GM12878 (cell line): ENCODE data around the gene MAP3K10. TPM values are rescaled to one million over a fixed set of nuclear protein-coding genes. Genes with fewer than 3 reads are reported as not detected.

ENCODE experiments used
- ASH2L ChIP-seq: fragments of 300-600, 200-600 bp; sonication (generic); IDR thresholded peaks from 2 replicates; pipeline ENCODE4 v1.6.1; 2017; ENCODE audit warnings: low read depth, mild to moderate bottlenecking, borderline replicate concordance
- BACH1 ChIP-seq: fragments of 450-650 bp; IDR thresholded peaks from 2 replicates; pipeline ENCODE4 v1.6.1; 2017; ENCODE audit warnings: mild to moderate bottlenecking, borderline replicate concordance
- BHLHE40 ChIP-seq, 2 experiments: fragments of 450-650 bp in 1 of 2; IDR thresholded peaks; 2 replicates each; pipeline ENCODE4 v1.6.1; 2011 to 2017; ENCODE audit warnings: low read depth in 2 of 2, borderline replicate concordance in 1 of 2, improper control_type of control experiment in 1 of 2, low read length in 1 of 2, mild to moderate bottlenecking in 1 of 2
- CBX5 ChIP-seq: sonication (generic); IDR thresholded peaks from 2 replicates; pipeline ENCODE4 v1.6.1; 2016; ENCODE audit warnings: low read depth, moderate library complexity, mild to moderate bottlenecking, inconsistent platforms
- EED ChIP-seq: sonication (generic); IDR thresholded peaks from 2 replicates; pipeline ENCODE4 v1.6.1; 2016; ENCODE audit warnings: antibody characterized with exemption, low read depth
- EZH2 ChIP-seq: IDR thresholded peaks from 2 replicates; pipeline ENCODE4 v1.6.1; 2012; ENCODE audit warnings: low read depth, mild to moderate bottlenecking, control low read depth, inconsistent platforms, low read length, borderline replicate concordance; ENCODE audit not compliant: control insufficient read depth
- FOXK2 ChIP-seq: fragments of 450-650 bp; IDR thresholded peaks from 2 replicates; pipeline ENCODE4 v1.6.1; 2017; ENCODE audit warnings: mild to moderate bottlenecking, moderate library complexity
- GATAD2B ChIP-seq: fragments of 450-650 bp; conservative IDR thresholded peaks from 2 replicates; pipeline ENCODE4 v1.6.1; 2017; ENCODE audit warnings: low read depth, mild to moderate bottlenecking, moderate library complexity
- KLF5 ChIP-seq: fragments of 450-650 bp; IDR thresholded peaks from 2 replicates; pipeline ENCODE4 v1.6.1; 2014; ENCODE audit warnings: mild to moderate bottlenecking; ENCODE audit not compliant: partially characterized antibody
- NR2F1 ChIP-seq: fragments of 450-650 bp; conservative IDR thresholded peaks from 2 replicates; pipeline ENCODE4 v1.6.1; 2017; ENCODE audit warnings: mild to moderate bottlenecking
- NRF1 ChIP-seq: conservative IDR thresholded peaks from 2 replicates; pipeline ENCODE4 v1.6.1; 2011; ENCODE audit warnings: mild to moderate bottlenecking, low read depth, low read length, improper control_type of control experiment
- PAX5 ChIP-seq: IDR thresholded peaks from 2 replicates; pipeline ENCODE4 v1.6.1; 2011; ENCODE audit warnings: low read depth, low read length, borderline replicate concordance
- PML ChIP-seq: IDR thresholded peaks from 2 replicates; pipeline ENCODE4 v1.6.1; 2012; ENCODE audit warnings: low read length, inconsistent platforms
- RAD51 ChIP-seq: fragments of 450-650 bp; IDR thresholded peaks from 2 replicates; pipeline ENCODE4 v1.6.1; 2016; ENCODE audit warnings: moderate library complexity, mild to moderate bottlenecking, inconsistent platforms
- RB1 ChIP-seq: fragments of 450-650 bp; formaldehyde crosslinking; IDR thresholded peaks from 2 replicates; pipeline ENCODE4 v1.6.1; 2017; ENCODE audit warnings: mild to moderate bottlenecking, borderline replicate concordance
- RFX5 ChIP-seq: IDR thresholded peaks from 2 replicates; pipeline ENCODE4 v1.6.1; 2011; ENCODE audit warnings: low read depth, low read length, improper control_type of control experiment
- RUNX3 ChIP-seq: IDR thresholded peaks from 2 replicates; pipeline ENCODE4 v1.6.1; 2012; ENCODE audit warnings: low read length, inconsistent platforms
- SIX5 ChIP-seq: IDR thresholded peaks from 2 replicates; pipeline ENCODE4 v1.6.1; 2011; ENCODE audit warnings: mild to moderate bottlenecking, low read depth, low read length, moderate library complexity; ENCODE audit not compliant: severe bottlenecking
- STAT3 ChIP-seq: IDR thresholded peaks from 2 replicates; pipeline ENCODE4 v1.6.1; 2011; ENCODE audit warnings: low read depth, low read length, improper control_type of control experiment
- TBL1XR1 ChIP-seq: IDR thresholded peaks from 2 replicates; pipeline ENCODE4 v1.6.1; 2012; ENCODE audit warnings: low read depth, low read length, improper control_type of control experiment
- ZNF207 ChIP-seq: fragments of 450-650 bp; IDR thresholded peaks from 2 replicates; pipeline ENCODE4 v1.6.1; 2014; ENCODE audit warnings: antibody characterized with exemption, mild to moderate bottlenecking, borderline replicate concordance
- ZNF24 ChIP-seq: fragments of 450-650 bp; IDR thresholded peaks from 2 replicates; pipeline ENCODE4 v1.6.1; 2017; ENCODE audit warnings: antibody characterized with exemption, mild to moderate bottlenecking
- ZNF622 ChIP-seq: fragments of 450-650 bp; IDR thresholded peaks from 2 replicates; pipeline ENCODE4 v1.6.1; 2017; ENCODE audit warnings: mild to moderate bottlenecking, inconsistent platforms
- polyA plus RNA-seq, 11 experiments: library from polyadenylated mRNA; depleted of rRNA in 4 of 11; unstranded in 6 of 11; stranded (reverse) in 5 of 11; fragments of >200 nt; fragmentation: Nextera tagmentation in 4 of 11; fragmentation: Illumina TruSeq in 1 of 11; extraction: Ambion mirVana in 4 of 11; extraction: Trizol in 1 of 11; gene quantifications; 1 replicate in 1 of 11; 2 replicates in 10 of 11; pipeline versions ENCODE4 v1.2.1 to v1.2.3, GENCODE V29; 2011 to 2016; ENCODE audit warnings: inconsistent platforms in 2 of 11, missing spikeins in 2 of 11, low read depth in 1 of 11
- total RNA-seq, 4 experiments: library from RNA; depleted of rRNA in 3 of 4; stranded (reverse); fragments of >200 nt in 3 of 4; fragmentation: Illumina TruSeq in 1 of 4; extraction: Trizol in 1 of 4; gene quantifications; 2 replicates each; pipeline versions ENCODE4 v1.2.1 to v1.2.3, GENCODE V29; 2013 to 2021
- TF ChIP-seq, protein P1 (sequence below): IDR thresholded peaks from 2 replicates; pipeline ENCODE4 v1.6.1; 2011; ENCODE audit warnings: borderline replicate concordance, low read depth, mild to moderate bottlenecking, moderate library complexity, mixed read lengths, low read length; ENCODE audit not compliant: insufficient read depth; ENCODE audit errors: extremely low read length
- TF ChIP-seq, protein P2 (sequence below): fragments of 450-650 bp; IDR thresholded peaks from 2 replicates; pipeline ENCODE4 v1.6.1; 2017; ENCODE audit warnings: low read depth, mild to moderate bottlenecking, moderate library complexity

The MAP3K10 gene
- total and polyA plus RNA-seq, 10 of the 15 experiments (the other 5 are each of a cell fraction or from before 2014, with no cell fraction given) = 0.11 to 16.6 (median 2.6) TPM

DNA sequence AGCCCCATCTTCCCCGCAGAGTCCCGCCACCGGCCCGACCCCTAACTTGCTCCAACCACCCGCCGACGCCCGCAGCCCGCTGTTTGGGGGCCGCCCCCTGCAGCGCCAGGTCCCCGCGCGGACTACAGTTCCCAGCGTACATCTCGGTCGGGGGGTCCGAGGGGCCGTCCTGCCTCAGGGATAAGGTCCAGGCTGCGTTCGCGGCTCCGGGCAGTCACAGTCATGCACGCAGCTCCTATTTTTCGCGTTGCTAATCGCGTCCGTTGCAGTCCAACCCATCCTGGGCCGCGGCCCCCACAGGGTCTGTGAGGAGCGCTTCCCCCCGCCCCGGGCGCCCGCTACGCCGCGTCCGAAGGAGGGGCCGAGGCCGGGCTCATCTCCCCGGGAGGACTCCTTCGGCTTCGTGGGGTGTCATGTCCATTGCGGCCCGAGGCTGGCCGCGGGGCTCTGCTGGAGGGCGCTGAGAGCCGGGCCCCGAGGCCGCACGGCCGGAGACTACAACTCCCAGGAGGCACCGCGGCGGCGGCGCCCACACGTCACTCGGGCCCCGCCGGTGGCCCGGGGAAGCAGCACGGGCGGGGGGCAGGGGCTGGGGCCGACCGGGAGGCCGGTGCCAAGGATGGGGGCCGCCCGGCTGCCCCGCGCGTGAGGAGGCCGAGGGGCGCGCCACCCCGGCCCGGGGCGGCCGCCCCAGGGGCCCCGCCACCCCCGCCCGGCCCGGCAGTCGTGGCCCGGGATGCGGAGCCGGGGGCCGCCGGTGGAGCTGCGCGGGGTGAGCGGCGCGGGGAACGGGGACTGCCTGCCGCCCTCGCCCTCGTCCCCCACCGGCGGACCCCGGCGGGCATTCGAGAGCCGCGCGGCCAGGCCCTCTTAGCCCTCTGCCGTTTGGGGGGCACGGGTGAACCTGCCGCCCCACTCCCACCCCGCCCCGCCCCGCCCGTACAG, at the start of gene MAP3K10 (continued):
- TF ChIP-seq RAD51 = no peak
- TF ChIP-seq EED = 0 out of 2 replicates have a peak, but pooled peaks have one; percentile 6
- TF ChIP-seq FOXK2 = peak; percentile 79
- TF ChIP-seq PML = no peak
- TF ChIP-seq, protein P1, sequence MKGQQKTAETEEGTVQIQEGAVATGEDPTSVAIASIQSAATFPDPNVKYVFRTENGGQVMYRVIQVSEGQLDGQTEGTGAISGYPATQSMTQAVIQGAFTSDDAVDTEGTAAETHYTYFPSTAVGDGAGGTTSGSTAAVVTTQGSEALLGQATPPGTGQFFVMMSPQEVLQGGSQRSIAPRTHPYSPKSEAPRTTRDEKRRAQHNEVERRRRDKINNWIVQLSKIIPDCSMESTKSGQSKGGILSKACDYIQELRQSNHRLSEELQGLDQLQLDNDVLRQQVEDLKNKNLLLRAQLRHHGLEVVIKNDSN = no peak
- TF ChIP-seq RFX5 = 0 out of 2 replicates have a peak, but pooled peaks have one; percentile 12
- TF ChIP-seq BACH1 = 0 out of 2 replicates have a peak, but pooled peaks have one; percentile 30
- no peak for TF ChIP-seq EZH2
- no peak for TF ChIP-seq STAT3
- no peak for TF ChIP-seq ZNF24
- TF ChIP-seq, protein P2, sequence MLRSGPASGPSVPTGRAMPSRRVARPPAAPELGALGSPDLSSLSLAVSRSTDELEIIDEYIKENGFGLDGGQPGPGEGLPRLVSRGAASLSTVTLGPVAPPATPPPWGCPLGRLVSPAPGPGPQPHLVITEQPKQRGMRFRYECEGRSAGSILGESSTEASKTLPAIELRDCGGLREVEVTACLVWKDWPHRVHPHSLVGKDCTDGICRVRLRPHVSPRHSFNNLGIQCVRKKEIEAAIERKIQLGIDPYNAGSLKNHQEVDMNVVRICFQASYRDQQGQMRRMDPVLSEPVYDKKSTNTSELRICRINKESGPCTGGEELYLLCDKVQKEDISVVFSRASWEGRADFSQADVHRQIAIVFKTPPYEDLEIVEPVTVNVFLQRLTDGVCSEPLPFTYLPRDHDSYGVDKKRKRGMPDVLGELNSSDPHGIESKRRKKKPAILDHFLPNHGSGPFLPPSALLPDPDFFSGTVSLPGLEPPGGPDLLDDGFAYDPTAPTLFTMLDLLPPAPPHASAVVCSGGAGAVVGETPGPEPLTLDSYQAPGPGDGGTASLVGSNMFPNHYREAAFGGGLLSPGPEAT = 0 out of 2 replicates have a peak, but pooled peaks have one; percentile 13
- no peak for TF ChIP-seq TBL1XR1
- TF ChIP-seq ZNF622 = no peak
- peak; percentile 54; the same call in 1 of the 2 replicates for TF ChIP-seq ZNF207
- 0 out of 2 replicates have a peak, but pooled peaks have one; percentile 5 for TF ChIP-seq PAX5
- no peak for TF ChIP-seq CBX5
- no peak for TF ChIP-seq RUNX3
- no peak for TF ChIP-seq ASH2L
- TF ChIP-seq BHLHE40 (IDR thresholded peaks at IDR 0.05; ENCODE audit: borderline replicate concordance in 1 of 2, low read depth in 2 of 2, low read length in 1 of 2) = peak in 1 of 2 experiments; percentile 60; a peak in 2 of 4 replicates
- TF ChIP-seq KLF5 = peak; percentile 84
- TF ChIP-seq RB1 = peak; percentile 53
- peak; percentile 83 for TF ChIP-seq SIX5
- no peak for TF ChIP-seq NRF1
- peak; percentile 91 for TF ChIP-seq GATAD2B
- TF ChIP-seq NR2F1 = no peak; the same call in 1 of the 2 replicates
